NCI-H2029 treated with DMSO at 0.1 percent for 48 hours (cell line): ENCODE results near the gene ADAMTSL3.
"Not testable (repeated sequence)": the region's sequence is repeated elsewhere in the genome, so short reads cannot be mapped to it uniquely, and the experiment has no call there.

Experiments used
- DNase-seq: peaks from one replicate; lab custom pipeline; 2025; lab: John Stamatoyannopoulos, UW

The ADAMTSL3 gene

DNA sequence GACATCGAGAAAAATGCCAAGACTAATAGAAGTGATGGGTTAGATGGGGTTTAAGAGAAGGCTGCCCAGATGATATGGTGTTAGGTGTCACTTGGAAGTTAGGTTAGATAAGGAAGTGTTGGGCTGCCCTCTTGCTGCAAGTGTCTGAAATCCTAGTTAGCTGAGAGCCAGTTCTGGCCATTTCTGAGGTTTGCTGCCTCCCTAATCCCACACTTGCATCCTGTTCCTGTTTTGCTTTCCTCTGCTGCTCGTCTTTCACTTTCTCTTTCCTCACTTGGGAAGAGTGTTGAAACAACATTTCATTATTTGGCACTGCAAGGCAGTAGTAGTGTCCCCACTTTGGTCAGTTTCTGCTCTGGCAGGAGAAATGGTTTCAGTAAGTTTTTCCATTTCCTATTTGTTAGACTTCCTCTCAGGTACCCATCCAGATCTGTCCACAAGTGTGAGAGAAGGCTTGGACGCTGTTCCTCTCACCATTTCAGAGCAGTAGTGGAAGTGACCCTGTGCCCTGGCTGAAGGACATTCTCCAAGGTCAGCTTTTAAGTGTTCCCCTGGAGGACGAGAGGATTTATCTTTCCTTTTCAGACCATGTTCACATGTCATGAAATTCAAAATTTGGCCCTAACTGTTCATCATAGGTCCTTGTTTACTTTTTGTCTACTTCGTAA lies 93.3 kb downstream of the ADAMTSL3 start:
- no peak for DNase-seq

DNA sequence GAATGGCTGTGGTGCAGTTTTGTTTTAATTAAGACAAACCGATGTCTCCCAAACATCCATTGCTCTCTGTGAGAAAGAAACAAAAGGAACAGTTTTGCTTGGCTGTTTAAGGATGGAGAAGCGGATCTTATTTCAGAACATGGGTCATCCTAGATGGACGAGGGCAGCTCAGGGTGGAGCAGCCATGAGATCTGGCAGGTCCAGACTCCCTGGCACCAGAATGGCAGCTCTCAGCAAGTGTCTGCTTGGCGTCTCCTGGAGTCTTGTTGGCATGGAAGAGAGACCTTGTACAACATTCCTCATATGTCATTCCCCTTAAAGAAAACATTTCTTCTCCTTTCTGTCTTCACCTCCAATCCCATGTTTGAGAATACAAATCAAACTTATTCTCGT lies 93.8 kb downstream of the ADAMTSL3 start:
- DNase-seq, result no peak

DNA sequence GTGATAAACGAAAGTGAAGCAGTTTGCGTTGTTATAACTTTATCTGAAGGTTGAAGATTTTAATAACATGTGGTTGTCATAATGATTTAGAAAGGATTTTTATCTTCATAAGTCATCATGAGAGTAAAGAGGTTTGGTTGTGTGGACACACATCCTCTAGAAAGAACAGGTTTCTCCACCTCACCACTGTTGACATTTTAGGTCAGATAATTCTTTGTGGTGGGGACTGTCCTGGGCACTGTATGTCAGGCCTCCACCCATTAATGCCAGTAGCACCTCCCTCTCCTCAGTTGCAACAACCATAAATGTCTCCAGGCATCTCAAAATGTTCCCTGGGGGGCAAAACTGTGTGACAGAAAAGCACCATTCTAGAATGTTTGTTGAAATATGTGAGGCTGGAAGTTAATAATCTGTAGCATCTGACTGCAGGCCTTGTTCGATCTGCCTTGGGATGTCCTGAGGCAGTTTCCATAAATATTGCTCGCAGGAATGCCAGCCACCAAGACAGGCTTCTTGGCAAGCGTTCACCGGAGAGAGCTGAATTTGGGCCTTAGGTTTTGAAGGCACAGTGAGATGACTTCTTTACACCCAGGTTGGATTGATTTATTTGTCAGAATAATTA lies 100.1 kb downstream of the ADAMTSL3 start:
- no peak for DNase-seq

DNA sequence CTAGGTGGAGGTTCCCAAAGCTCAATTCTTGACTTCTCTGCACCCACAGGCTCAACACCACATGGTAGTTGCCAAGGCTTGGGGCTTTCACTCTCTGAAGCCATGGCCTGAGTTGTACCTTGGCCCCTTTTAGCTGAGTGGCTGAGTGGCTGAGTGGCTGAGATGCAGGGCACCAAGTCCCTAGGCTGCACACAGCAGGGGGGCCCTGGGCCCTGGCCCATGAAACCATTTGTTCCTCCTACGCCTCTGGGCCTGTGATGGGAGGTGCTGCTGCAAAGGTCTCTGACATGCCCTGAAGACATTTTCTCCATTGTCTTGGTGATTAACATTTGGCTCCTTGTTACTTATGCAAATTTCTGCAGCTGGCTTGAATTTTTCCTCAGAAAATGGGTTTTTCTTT lies 103.4 kb downstream of the ADAMTSL3 start:
- not testable (repeated sequence) for DNase-seq

DNA sequence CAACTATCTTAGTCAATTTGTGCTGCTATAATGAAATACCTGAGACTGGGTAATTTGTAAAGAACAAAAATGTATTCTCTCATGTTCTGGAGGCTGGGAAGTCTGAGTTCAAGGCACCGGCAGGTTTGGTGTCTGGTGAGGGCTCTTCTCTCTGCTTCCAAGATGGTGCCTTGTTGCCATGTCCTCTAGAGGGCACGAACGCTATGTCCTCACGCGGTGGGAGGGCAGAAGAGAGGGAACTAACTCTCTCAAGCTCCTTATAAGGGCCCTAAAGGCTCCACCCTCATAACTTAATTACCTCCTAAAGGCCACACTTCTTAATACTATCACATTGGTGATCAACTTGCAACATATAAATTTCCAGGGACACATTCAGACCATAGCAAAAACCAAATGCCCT lies 108.4 kb downstream of the ADAMTSL3 start:
- DNase-seq, result no peak

DNA sequence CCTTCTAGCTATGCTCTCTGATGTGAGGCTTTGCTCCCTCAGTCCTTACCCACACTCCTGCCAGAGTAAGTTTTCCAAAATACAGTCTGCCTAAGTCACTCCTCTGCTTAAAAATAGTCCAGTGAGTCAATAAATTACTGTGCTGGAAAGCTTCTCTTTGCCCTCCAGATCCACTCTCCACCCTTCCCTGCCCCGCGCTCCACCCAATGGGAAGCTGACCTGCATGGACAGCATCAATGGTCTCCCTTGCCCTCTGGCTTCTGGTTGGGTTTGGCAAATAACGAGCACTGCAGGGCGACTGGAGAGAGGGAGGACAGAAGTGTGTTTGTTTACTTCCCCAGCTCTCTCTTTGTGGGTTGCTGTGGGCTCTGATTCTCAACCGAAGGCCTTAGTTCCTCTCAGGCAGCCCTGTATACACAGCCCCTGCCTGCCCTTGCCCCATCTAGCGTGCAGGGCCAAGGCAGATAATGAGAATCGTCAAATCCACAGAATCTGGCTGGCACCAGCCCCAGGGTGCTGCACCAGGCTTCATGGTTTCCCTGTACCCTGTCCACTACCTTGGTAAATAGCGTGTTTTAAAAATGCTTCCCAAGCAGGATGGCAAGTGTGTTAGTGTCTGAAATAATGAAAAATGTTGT lies 110.4 kb downstream of the ADAMTSL3 start:
- no peak for DNase-seq

DNA sequence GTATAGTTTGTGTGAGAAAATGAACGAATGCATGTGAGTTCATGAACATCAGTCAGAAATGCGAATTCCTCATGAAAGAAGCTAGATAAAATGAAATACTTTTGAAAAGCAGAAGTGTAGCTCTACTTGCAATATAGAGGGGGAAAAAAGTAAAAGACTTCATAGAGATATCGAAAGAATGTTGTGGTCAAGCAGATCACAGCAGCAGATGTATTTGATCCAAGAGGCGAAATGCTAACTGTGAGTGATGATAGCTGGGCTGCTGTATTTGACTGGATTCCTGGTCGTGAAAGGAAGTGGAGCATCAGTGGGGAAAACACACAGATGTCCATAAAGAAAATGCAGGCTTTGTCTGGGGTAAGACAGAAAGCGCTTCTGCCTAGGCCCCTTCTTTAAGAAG lies 112.4 kb downstream of the ADAMTSL3 start:
- no peak for DNase-seq

DNA sequence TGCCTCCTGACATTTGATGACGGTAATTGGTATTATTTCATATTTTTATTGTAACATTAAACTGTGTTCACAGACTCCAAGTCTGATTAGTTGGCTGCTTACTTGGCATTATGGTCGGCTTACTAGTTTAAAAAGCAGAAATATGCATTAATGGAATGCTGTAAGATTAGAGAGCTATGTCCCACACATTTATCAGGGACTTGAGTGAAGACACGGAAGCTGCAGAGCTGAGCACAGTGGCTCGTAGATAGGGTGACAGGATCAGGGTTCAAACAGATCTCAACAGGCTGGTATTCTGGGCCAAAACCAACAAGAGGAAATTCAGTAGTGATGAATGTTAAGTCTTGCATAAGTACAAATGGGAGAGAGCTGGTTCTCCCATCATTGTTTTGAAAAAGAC lies 113.8 kb downstream of the ADAMTSL3 start:
- DNase-seq, result no peak

DNA sequence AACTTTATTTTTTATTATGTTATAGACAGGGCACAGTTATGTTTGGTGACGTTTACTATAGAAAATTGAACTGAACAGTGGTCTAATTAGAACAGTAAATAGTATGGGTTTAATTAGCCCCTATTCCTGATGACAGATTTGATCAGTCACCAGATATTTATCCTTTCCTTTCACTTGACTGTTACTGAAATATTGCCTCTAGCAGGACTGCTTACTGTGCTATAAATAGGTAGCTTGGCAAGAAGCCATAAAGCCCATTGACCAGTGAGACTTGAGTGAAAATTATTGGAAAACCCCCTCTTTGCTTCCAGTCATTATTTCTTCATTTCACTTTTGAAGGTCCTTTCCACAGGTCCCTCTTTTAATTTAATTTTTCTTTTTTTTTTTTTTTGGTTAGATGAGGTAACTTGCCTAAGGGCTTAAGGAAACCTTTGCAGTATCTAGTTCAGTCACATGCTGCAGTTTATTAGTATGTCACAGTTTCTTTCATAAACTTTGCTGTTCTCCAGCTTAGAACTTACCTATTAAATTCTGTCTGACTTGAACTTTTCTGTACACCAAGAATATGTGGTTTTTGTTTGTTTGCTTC lies 115.6 kb downstream of the ADAMTSL3 start:
- DNase-seq, result no peak

DNA sequence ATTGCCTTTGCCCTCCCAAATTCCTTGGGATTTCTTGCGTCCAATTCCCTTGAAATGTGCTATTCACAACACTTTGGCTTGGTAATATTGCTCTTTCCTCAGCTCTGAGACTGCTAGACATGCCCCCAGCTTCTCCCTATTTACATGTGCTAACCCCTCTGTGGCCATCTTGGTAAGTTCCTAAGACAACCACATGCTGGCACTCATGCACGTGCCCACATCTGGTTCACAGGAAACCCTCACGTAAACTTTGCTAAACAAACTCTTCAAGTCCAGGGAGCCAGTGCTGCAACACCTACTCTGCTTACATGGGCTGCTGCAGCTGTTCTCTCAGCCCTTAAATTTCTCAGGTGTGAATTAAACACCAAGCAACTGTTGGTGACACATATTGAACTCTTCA lies 121.8 kb downstream of the ADAMTSL3 start:
- DNase-seq, result no peak

DNA sequence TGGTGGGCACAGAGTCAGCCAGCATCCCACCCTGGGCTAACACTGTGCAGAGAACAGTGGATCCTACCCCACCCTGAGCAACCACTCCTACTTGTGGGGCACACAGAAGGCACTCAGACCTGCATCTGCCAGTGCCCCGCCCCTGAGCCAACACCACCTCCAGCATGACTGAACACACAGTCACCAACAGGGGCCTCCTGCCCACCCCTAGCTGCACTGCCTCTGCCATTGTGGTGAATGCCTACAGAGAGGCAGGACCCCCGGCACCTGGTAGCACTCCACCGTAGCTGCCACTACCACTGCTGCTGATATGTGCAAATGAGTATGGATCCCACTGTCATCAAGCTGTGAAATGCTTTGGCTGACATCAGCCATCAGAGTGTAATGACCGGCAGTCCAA lies 123.1 kb downstream of the ADAMTSL3 start:
- no peak for DNase-seq

DNA sequence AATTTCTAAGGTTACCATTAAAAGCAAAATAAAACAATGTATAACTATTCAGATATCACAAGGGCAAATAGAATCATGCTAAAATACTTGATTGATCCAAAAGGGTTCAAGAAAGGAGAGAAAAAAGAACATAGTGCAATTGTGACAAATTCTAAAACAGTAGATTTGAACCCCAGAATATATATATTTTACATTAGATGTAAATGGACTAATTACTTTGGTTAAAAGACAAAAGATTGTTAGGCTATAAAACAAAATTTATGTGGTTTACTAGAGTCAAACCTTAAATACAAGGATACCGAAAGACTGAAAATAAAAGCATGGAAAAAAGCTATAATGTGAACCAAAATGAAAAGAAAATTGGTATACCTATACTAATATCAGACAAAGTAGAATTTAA lies 129.3 kb downstream of the ADAMTSL3 start:
- no peak for DNase-seq

DNA sequence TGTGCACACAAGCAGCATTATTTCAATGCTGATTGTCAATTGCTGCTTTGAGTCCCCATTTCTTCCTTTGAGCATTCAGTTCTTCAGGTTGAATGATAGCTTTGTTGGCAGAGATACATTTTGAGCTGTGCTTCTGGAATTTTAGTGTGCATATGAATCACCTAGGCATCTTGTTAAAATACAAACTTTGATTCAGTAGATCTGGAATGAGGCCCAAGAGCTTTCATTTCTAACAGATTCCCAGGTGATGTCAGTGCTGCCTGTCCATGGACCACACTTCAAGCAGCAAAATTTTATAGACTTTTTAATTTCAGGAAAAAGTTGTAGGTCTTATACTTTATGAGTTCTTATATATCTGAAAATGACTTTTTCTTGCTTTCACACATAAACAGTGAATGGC lies 131.1 kb downstream of the ADAMTSL3 start:
- DNase-seq, result no peak

DNA sequence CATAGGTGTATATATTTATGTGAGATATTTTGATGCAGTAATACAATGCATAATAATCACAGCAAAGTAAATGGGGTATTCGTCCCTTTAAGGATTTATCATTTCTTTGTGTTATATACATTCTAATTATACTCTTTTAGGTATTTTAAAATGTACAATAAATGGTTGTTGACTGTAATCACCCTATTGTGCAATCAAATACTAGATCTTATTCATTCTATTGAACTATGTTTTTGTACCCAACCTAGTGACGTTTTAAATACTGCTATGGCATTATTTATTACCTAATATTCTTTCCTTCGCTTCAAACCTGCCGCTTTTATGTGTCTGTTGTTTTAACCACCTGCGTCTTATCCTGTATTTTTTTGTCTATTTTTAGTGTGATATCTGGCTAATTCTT lies 132.4 kb downstream of the ADAMTSL3 start:
- DNase-seq, result no peak

DNA sequence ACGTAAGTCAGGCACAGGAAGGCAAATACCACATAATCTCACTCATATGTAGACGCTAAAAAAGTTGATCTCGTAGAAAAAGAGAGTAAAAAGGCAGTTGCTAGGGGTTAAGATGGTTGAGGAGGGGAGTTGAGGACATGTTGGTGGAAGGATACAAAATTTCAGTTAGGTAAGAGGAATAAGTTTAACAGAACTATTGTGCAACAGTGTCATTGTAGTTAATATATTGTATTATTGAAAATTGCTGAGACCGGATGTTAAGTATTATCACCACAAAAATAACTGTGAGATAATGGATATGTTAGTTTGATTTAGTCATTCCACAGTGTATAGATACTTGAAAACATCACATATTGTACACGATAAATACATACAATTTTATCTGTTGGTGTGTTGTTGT lies 139.1 kb downstream of the ADAMTSL3 start:
- no peak for DNase-seq

DNA sequence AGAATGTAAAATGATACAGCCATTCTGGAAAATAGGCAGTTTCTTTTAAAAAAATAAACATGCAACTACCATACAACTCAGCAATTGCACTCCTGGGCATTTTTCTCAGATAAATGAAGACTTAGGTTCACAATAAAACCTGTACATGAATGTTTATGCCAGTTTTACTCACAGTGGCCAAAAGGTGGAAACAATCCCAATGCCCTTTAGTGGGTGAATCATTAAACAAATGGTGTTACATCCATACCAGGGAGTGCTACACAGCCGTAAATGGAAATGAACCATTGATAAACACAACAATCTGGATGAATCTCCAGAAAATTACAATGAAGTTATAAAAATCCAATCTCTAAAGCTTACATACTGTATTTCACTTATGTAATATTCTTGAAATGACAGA lies 140.3 kb downstream of the ADAMTSL3 start:
- DNase-seq, result no peak

DNA sequence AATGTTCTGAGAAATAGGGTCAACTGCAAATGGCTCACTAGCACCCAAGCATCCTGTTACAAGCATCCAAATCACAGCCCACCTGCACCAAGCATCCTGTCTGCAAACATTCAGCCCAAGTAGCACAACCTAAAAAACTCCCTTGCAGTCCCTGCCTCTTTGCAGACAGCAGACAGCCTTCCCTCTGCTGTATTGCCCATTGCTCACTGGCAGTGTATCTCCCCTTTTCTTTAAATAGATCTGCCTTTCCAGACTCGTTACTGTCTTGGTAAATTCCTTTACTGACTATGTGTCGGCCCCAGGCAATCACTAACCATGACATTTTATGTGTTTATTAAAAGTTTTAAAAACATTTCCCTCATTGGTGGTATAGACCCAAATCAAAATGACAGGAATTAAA lies 155.4 kb downstream of the ADAMTSL3 start:
- no peak for DNase-seq

DNA sequence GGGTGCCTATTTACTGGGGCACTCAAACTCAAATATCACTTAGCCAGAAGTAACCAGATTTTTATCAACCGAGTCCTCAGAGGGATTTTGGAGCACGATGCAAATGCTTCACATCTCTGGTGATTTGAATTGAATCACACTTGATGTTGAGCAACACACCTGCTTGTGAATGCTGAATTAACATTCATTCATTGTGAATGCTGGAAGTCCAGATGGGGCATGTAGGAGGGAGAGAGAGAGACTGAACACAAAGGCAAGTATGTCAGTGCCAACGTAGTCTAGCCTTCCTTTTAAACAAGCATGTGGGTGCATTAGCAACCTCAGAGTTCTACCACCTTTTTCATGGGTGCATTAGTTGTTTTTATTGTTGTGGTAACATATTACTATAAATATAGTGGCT lies 156.2 kb downstream of the ADAMTSL3 start:
- no peak for DNase-seq

DNA sequence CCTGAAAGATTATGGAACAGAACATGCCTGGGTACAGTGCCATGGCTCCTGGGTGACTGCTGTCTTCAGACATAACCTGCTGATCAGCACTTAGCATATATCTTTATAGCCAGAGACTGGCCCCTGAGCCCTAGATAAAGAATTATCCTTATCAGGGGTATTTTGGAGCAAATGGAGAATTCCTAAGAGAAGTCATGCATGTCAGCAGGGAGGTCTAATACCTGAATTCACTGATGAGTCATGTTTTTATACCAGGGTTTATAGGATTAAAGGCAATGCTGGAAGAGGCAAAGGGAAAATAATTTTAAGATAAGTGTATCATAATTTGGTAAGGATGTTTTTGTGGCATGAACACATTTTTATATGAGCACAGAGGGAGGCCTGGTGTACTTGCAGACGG lies 159.8 kb downstream of the ADAMTSL3 start:
- DNase-seq, result no peak

DNA sequence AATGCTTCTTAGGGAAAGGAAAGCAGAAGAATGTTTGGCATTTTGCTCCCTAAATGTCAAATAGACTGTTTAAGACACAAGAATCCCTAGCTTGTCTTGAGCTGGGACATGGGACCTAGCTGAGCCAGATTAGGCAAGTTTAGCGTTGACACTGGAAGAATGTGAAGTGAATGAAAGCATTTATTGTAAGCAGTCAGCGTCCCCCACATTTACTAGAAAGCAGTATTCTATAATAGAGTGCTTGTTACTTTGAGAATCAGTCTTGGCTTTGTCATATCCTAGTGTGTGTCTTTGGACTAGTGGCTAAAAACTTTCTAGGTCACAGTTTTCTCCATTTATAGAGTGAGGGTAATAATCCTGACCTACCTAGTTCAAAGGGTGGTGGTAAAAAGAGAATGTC lies 161.6 kb downstream of the ADAMTSL3 start:
- no peak for DNase-seq

DNA sequence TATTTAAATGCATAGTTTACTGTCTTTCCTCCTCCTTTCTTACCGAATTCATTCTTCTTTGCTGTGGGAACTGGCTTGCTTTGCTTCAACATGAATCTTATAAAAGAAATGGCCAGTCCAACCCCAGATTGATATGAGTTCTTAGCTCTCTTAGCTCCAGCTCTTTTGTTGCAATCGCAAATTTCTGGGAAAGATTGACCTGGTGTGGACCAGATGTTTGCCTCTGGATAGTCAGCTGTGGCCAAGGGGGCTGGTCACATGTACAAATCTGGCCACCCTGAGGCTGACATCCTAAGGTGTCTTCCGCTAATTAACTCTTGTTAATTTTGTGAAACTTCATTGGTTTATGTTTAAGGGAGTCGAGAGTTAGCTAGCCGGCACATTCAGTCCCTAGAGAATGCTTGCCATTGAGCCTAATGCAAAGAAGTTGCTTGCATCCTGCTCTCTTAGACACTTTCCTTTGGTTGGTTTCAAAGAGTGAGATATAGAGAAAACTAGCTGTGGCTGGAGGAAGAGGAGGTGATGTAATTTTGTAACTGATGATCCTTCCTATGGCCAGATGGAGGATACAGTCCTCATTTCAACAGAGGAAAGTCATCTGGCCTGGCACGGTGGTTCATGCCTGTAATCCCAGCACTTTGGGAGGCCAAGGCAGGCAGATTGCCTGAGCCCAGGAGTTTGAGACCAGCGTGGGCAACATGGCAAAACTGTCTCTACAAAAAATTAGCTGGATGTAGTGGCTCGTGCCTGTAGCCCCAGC lies 162.4 kb downstream of the ADAMTSL3 start:
- no peak for DNase-seq

DNA sequence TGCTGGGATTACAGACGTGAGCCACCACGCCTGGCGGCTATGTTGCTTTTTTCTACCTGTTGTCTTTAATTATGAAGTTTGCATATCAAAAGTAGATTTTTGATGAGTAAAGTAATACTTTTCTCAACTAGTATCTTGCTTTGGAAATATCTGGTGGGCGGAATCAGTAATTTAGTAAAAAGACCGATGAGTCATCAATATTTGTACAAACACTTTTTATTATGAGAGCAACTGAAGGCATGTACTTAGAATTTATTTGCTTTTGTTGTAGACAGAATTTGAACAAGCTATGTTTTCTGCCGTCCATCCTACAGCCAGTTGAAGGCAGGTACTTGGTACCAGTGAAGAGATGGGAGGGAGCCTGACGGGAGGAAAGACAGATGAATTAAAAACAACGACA lies 164.7 kb downstream of the ADAMTSL3 start:
- DNase-seq, result no peak

DNA sequence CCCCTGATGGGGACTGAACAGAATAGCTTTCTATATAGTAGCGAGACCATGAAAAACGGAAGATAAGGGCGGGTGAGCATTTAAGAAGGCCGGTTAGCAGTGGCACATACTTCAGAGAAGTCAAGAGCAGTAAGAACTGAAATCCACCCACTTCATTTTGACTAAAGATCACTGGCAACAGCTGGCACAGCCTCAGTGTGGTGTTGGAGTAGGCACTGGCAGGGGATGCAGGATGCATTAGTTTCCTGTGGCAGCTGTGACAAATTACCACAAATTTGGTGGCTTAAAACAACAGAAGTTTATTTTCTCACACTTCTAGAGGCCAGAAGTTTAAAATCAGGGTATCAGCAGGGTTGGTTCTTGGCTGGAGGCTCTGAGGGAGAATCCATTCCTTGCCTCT lies 176.5 kb downstream of the ADAMTSL3 start:
- no peak for DNase-seq
